ENCODE measurements around the gene RTL10. TPM values are rescaled to one million over a fixed set of nuclear protein-coding genes. Genes with fewer than 3 reads are reported as not detected.

Gene RTL10
- polyA plus RNA-seq, 1 donor (not counting 4 experiments of a cell fraction or from before 2014, with no cell fraction given) = 12.9 TPM

- Histone ChIP-seq H3K27me3 (ENCODE audit: control insufficient read depth, extremely low read depth, insufficient read depth, low read length) (no peaks in the 10 kb centered on the region), H3K4me1 (ENCODE audit: control insufficient read depth, extremely low read depth, insufficient read depth, low read length) (peaks cover 21% of the 10 kb centered on the region), H3K27ac (ENCODE audit: control insufficient read depth, insufficient read depth, low read length) (no peak overlapping the region), H2AFZ (ENCODE audit: control insufficient read depth, low read length) (no peak overlapping the region), H3K9ac (ENCODE audit: control insufficient read depth, extremely low read depth, insufficient read depth, low read length) (no peak overlapping the region), H3K9me3 (ENCODE audit: control insufficient read depth, low read depth, low read length) (no peaks in the 10 kb centered on the region), H4K20me1 (ENCODE audit: control insufficient read depth, extremely low read depth, insufficient read depth, low read length) (no peaks in the 10 kb centered on the region), H3K79me2 (ENCODE audit: control insufficient read depth, insufficient read depth, low read length) (no peaks in the 10 kb centered on the region), H3K4me2 (ENCODE audit: control insufficient read depth, extremely low read depth, insufficient read depth, low read depth, low read length) (no peak overlapping the region), H3K4me3 (ENCODE audit: control insufficient read depth in 2 of 3, extremely low read depth in 1 of 3, insufficient read depth in 2 of 3, low read depth in 1 of 3, low read length in 3 of 3) (no peak overlapping the region), H3K36me3 (ENCODE audit: control insufficient read depth in 2 of 2, extremely low read depth in 1 of 2, insufficient read depth in 2 of 2, low read length in 2 of 2) (no peaks in the 10 kb centered on the region), H3K9me1 (ENCODE audit: control insufficient read depth, extremely low read depth, insufficient read depth, low read length) (peaks cover 2% of the 10 kb centered on the region)
- dilution Hi-C loops (cut with MboI; ENCODE audit: extremely low pct_ligation_motif_present, low sequenced_read_pairs) = no loop called here
- DNase-seq (ENCODE audit: low read depth, low spot score) = no peak
- no peak for FAIRE-seq
- TF ChIP-seq, protein P1, sequence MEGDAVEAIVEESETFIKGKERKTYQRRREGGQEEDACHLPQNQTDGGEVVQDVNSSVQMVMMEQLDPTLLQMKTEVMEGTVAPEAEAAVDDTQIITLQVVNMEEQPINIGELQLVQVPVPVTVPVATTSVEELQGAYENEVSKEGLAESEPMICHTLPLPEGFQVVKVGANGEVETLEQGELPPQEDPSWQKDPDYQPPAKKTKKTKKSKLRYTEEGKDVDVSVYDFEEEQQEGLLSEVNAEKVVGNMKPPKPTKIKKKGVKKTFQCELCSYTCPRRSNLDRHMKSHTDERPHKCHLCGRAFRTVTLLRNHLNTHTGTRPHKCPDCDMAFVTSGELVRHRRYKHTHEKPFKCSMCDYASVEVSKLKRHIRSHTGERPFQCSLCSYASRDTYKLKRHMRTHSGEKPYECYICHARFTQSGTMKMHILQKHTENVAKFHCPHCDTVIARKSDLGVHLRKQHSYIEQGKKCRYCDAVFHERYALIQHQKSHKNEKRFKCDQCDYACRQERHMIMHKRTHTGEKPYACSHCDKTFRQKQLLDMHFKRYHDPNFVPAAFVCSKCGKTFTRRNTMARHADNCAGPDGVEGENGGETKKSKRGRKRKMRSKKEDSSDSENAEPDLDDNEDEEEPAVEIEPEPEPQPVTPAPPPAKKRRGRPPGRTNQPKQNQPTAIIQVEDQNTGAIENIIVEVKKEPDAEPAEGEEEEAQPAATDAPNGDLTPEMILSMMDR (optimal IDR thresholded peaks at IDR 0.05 in 1 of 3, IDR thresholded peaks at IDR 0.05 in 1 of 3, conservative IDR thresholded peaks at IDR 0.05 in 1 of 3; ENCODE audit: extremely low read depth in 1 of 3, insufficient read depth in 2 of 3, low read length in 3 of 3) = no peak
- no peak for TF ChIP-seq EZH2 (IDR thresholded peaks at IDR 0.05; ENCODE audit: low read length)
These were observed 14.6 kb downstream of the RTL10 start for GRCh38 chr22:19840059-19840458.

- Histone ChIP-seq H3K9me3 (ENCODE audit: control insufficient read depth, low read depth, low read length) (no peaks in the 10 kb centered on the region), H3K36me3 (ENCODE audit: control insufficient read depth in 2 of 2, extremely low read depth in 1 of 2, insufficient read depth in 2 of 2, low read length in 2 of 2) (no peaks in the 10 kb centered on the region), H4K20me1 (ENCODE audit: control insufficient read depth, extremely low read depth, insufficient read depth, low read length) (no peaks in the 10 kb centered on the region), H3K4me2 (ENCODE audit: control insufficient read depth, extremely low read depth, insufficient read depth, low read depth, low read length) (no peak overlapping the region), H3K79me2 (ENCODE audit: control insufficient read depth, insufficient read depth, low read length) (no peaks in the 10 kb centered on the region), H3K9me1 (ENCODE audit: control insufficient read depth, extremely low read depth, insufficient read depth, low read length) (no peaks in the 10 kb centered on the region), H3K4me1 (ENCODE audit: control insufficient read depth, extremely low read depth, insufficient read depth, low read length) (peaks cover under 1% of the 10 kb centered on the region), H3K4me3 (ENCODE audit: control insufficient read depth in 2 of 3, extremely low read depth in 1 of 3, insufficient read depth in 2 of 3, low read depth in 1 of 3, low read length in 3 of 3) (no peak overlapping the region), H3K27ac (ENCODE audit: control insufficient read depth, insufficient read depth, low read length) (no peak overlapping the region), H3K27me3 (ENCODE audit: control insufficient read depth, extremely low read depth, insufficient read depth, low read length) (no peaks in the 10 kb centered on the region), H3K9ac (ENCODE audit: control insufficient read depth, extremely low read depth, insufficient read depth, low read length) (no peak overlapping the region), H2AFZ (ENCODE audit: control insufficient read depth, low read length) (no peak overlapping the region)
- dilution Hi-C loops (cut with MboI; ENCODE audit: extremely low pct_ligation_motif_present, low sequenced_read_pairs) = no loop called here
- FAIRE-seq = no peak
- TF ChIP-seq, protein P1 (optimal IDR thresholded peaks at IDR 0.05 in 1 of 3, IDR thresholded peaks at IDR 0.05 in 1 of 3, conservative IDR thresholded peaks at IDR 0.05 in 1 of 3; ENCODE audit: extremely low read depth in 1 of 3, insufficient read depth in 2 of 3, low read length in 3 of 3) = no peak
- no peak for TF ChIP-seq EZH2 (IDR thresholded peaks at IDR 0.05; ENCODE audit: low read length)
- no peak for DNase-seq (ENCODE audit: low read depth, low spot score)
These were observed 16.8 kb downstream of the RTL10 start for GRCh38 chr22:19837915-19838314.
